HL-60 (cell line): ENCODE data around the gene ZNF146.

Source experiments
- DNase-seq, 2 experiments: peaks; one replicate each; pipeline ENCODE4 v3.0.0-alpha.2; 2010 to 2020; ENCODE audit warnings: low read depth in 1 of 2, low spot score in 1 of 2
- H3K27ac ChIP-seq: fragments of 250-450 bp; sonication (Bioruptor Pico); replicated peaks from 2 replicates; pipeline ENCODE4 v1.5.1; 2020; ENCODE audit warnings: mild to moderate bottlenecking, moderate library complexity
- H3K27me3 ChIP-seq: fragments of 250-450 bp; sonication (Bioruptor Pico); 2 replicates; pipeline ENCODE4 v1.5.1; 2021; ENCODE audit warnings: mild to moderate bottlenecking, moderate library complexity; ENCODE audit not compliant: insufficient read depth, poor library complexity, severe bottlenecking
- H3K4me3 ChIP-seq: replicated peaks from 2 replicates; pipeline ENCODE4 v1.5.1; 2011; ENCODE audit warnings: mild to moderate bottlenecking, control low read depth, low read length; ENCODE audit not compliant: insufficient read depth
- CTCF ChIP-seq: IDR thresholded peaks from one replicate; pipeline ENCODE4 v1.5.1; 2011; ENCODE audit warnings: low read length, control low read depth, inconsistent platforms; ENCODE audit not compliant: insufficient read depth
- GABPA ChIP-seq: IDR thresholded peaks from 2 replicates; pipeline ENCODE4 v1.6.1; 2012; ENCODE audit warnings: low read depth
- POLR2AphosphoS5 ChIP-seq: IDR thresholded peaks from 2 replicates; pipeline ENCODE4 v1.6.1; 2012; ENCODE audit warnings: low read depth
- REST ChIP-seq: IDR thresholded peaks from 2 replicates; pipeline ENCODE4 v1.6.1; 2012; ENCODE audit warnings: low read depth; ENCODE audit not compliant: insufficient replicate concordance
- SPI1 ChIP-seq: IDR thresholded peaks from 2 replicates; pipeline ENCODE4 v1.6.1; 2012; ENCODE audit warnings: low read depth, mild to moderate bottlenecking, borderline replicate concordance

The ZNF146 gene

GRCh38 chr19:36212895-36213294, 2.0 kb upstream of the ZNF146 start:
- no peak overlapping the region for H3K27ac ChIP-seq
- no peak for DNase-seq
- no peak for TF ChIP-seq REST
- no peak for TF ChIP-seq POLR2AphosphoS5
- no peak for TF ChIP-seq GABPA
- TF ChIP-seq CTCF: no peak
- no peak for TF ChIP-seq SPI1
- H3K27me3 ChIP-seq: no peaks in the 10 kb centered on the region
- no peak overlapping the region for H3K4me3 ChIP-seq

DNA sequence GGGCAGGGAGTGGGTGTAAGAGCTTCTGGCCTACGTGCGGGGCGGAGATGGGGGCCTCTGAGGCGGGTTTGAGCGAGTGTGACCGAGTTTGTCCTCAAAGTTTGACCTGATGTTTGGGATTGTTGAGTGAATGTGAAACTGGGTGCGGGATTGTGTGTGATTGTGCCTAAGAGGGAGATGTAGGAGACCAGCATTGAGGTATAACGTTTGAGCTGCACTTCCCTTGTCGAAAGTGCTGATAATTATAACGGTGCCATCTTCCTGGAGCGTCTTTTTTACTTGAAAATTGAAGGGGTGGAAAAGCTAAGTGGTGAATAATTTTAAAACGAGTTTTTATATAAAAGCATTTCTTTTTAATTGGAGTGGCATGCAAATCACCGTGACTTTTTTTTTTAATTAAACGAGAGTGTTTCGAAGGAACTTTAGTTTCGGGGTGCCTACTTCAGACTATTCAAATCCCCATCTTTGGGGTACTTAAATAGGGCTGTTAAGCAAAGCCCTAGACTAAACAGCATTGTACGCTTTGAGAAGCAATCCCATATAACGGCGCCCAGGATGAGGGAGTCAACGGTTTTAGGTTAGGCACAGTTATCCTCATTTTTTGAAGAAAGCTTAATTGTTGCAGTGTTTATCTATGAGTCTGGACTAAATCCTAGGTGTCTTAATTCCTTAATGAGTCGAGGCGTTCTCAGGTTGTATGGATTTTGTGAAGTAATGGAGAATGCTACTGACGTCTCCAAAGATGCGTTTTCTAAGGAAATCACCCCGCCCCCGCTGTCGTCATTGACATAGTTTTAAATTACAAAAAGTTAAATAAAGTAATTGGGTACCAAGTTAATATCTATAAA, 594 bp downstream of the ZNF146 start:
- DNase-seq: no peak
- no peak for TF ChIP-seq CTCF
- TF ChIP-seq SPI1: 0 out of 2 replicates have a peak, but pooled peaks have one; percentile 6
- Histone ChIP-seq H3K27me3 (no peaks in the 10 kb centered on the region), H3K4me3 (peak overlapping the region; percentile 76), H3K27ac (peak overlapping the region; percentile 93)

GRCh38 chr19:36221474-36221873, 6.6 kb downstream of the ZNF146 start:
- no peak overlapping the region for H3K27ac ChIP-seq
- H3K4me3 ChIP-seq: no peak overlapping the region
- no peak for DNase-seq
- no peak for TF ChIP-seq GABPA
- no peak for TF ChIP-seq REST
- no peak for TF ChIP-seq CTCF
- TF ChIP-seq SPI1: no peak
- TF ChIP-seq POLR2AphosphoS5: no peak
- no peaks in the 10 kb centered on the region for H3K27me3 ChIP-seq
